Testis (tissue), 3 donors: ENCODE results near the gene PCGF5. TPM values are rescaled to one million over a fixed set of nuclear protein-coding genes. Genes with fewer than 3 reads are reported as not detected.
"Not testable (repeated sequence)": the region's sequence is repeated elsewhere in the genome, so short reads cannot be mapped to it uniquely, and the experiment has no call there.

ENCODE experiments used
- DNase-seq: peaks from one replicate; pipeline ENCODE4 v3.0.0-alpha.2; 2019
- H3K27ac ChIP-seq, 2 donors: fragments of 200-600 bp; sonication (generic); one replicate each; pipeline ENCODE4 v1.5.1; 2019
- H3K27me3 ChIP-seq: fragments of 200-600 bp; sonication (generic); one replicate; pipeline ENCODE4 v1.5.1; 2019
- H3K36me3 ChIP-seq: fragments of 200-600 bp; sonication (generic); one replicate; pipeline ENCODE4 v1.5.1; 2017; ENCODE audit warnings: low read depth; ENCODE audit errors: missing control alignments
- H3K4me1 ChIP-seq: fragments of 200-600 bp; sonication (generic); one replicate; pipeline ENCODE4 v1.5.1; 2019
- H3K4me3 ChIP-seq, 2 donors: fragments of 200-600 bp; sonication (generic); one replicate each; pipeline ENCODE4 v1.5.1; 2017 to 2019
- H3K9me3 ChIP-seq: fragments of 200-600 bp; sonication (generic); one replicate; pipeline ENCODE4 v1.5.1; 2017
- POLR2A ChIP-seq: fragments of 450-650 bp; IDR thresholded peaks from one replicate; pipeline ENCODE4 v1.6.1; 2017; ENCODE audit warnings: antibody characterized with exemption, mild to moderate bottlenecking, moderate library complexity
- whole genome bisulfite sequencing, 2 donors: methylation state at CpG; one replicate each; pipeline ENCODE4 v1.1.5; 2018; 5-methylcytosine and 5-hydroxymethylcytosine counted together
- intact Hi-C: fragments of 100-400 bp; cut with DNase I; formaldehyde crosslinking; loops from one replicate; pipeline ENCODE4 v1.15.1; 2023; ENCODE audit warnings: low total_unique reads
- polyA plus RNA-seq: library from polyadenylated mRNA; stranded (reverse); fragments of 350-450 nt; fragmentation: Illumina TruSeq; extraction: RNeasy Lipid Tissue Mini Kit (QIAGEN cat#74804); gene quantifications from one replicate; pipeline ENCODE4 v1.2.3, GENCODE V29; 2014; ENCODE audit warnings: low read depth, low replicate concordance; ENCODE audit not compliant: insufficient read depth
- total RNA-seq, 2 donors: library from RNA; depleted of rRNA; stranded (reverse); fragments of >200 nt; gene quantifications; one replicate each; pipeline ENCODE4 v1.2.3, GENCODE V29; 2016
- TF ChIP-seq, protein P1 (sequence below), 3 experiments: fragments of 450-650 bp in 2 of 3; fragments of 200-600 bp in 1 of 3; sonication (generic) in 1 of 3; IDR thresholded peaks; one replicate each; pipeline ENCODE4 v1.5.1; 2016 to 2019; ENCODE audit warnings: antibody characterized with exemption in 3 of 3, mild to moderate bottlenecking in 2 of 3, moderate library complexity in 1 of 3

Gene PCGF5
- total and polyA plus RNA-seq, 3 donors from 2014 or later = 36.8 to 68.9 (median 50.2) TPM

GRCh38 chr10:91187156-91187555, 33.3 kb upstream of the PCGF5 start:
- Histone ChIP-seq H3K27me3 (no peaks in the 10 kb centered on the region), H3K36me3 (no peaks in the 10 kb centered on the region), H3K27ac (no peak overlapping the region), H3K9me3 (no peaks in the 10 kb centered on the region), H3K4me3 (no peak overlapping the region), H3K4me1 (no peaks in the 10 kb centered on the region)
- no peak for DNase-seq
- intact Hi-C loops = no loop called here
- 92 to 94% methylated on average over 4 of the region's 4 CpGs for WGBS, 2 donors
- TF ChIP-seq, protein P1, sequence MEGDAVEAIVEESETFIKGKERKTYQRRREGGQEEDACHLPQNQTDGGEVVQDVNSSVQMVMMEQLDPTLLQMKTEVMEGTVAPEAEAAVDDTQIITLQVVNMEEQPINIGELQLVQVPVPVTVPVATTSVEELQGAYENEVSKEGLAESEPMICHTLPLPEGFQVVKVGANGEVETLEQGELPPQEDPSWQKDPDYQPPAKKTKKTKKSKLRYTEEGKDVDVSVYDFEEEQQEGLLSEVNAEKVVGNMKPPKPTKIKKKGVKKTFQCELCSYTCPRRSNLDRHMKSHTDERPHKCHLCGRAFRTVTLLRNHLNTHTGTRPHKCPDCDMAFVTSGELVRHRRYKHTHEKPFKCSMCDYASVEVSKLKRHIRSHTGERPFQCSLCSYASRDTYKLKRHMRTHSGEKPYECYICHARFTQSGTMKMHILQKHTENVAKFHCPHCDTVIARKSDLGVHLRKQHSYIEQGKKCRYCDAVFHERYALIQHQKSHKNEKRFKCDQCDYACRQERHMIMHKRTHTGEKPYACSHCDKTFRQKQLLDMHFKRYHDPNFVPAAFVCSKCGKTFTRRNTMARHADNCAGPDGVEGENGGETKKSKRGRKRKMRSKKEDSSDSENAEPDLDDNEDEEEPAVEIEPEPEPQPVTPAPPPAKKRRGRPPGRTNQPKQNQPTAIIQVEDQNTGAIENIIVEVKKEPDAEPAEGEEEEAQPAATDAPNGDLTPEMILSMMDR (IDR thresholded peaks at IDR 0.05) = no peak
- no peak for TF ChIP-seq POLR2A

GRCh38 chr10:91188010-91188409, 32.5 kb upstream of the PCGF5 start:
- H3K9me3 ChIP-seq, H3K27me3 ChIP-seq, H3K4me1 ChIP-seq, DNase-seq, H3K27ac ChIP-seq, intact Hi-C loops, H3K36me3 ChIP-seq, H3K4me3 ChIP-seq: not testable (repeated sequence)
- WGBS, 2 donors = 86 to 89% methylated on average over 11 of the region's 11 CpGs

DNA sequence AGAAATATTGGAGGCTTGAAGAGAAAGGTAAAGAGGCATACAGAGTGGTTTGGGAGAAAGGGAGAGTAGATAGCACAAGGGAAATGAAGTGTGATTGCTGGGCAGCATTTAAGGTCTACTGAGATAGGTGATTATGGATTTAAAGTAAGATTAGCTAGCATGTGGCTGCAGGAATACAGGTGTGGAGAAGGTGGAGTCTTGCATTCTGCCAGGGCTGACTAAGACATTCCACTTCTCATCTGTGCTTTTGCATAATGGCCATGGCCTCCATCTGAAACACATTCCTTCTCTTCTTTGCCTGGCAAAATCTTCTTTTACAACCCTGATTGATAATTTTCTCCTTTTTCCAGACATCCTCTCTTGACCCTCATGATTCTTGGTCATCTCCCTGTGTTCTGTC, 31.6 kb upstream of the PCGF5 start:
- Histone ChIP-seq H3K9me3 (no peaks in the 10 kb centered on the region), H3K27me3 (no peaks in the 10 kb centered on the region), H3K27ac (no peak overlapping the region), H3K4me3 (no peak overlapping the region), H3K36me3 (no peaks in the 10 kb centered on the region), H3K4me1 (no peaks in the 10 kb centered on the region)
- no peak for DNase-seq
- TF ChIP-seq, protein P1 (IDR thresholded peaks at IDR 0.05) = no peak
- no peak for TF ChIP-seq POLR2A
- intact Hi-C loops = no loop called here

DNA sequence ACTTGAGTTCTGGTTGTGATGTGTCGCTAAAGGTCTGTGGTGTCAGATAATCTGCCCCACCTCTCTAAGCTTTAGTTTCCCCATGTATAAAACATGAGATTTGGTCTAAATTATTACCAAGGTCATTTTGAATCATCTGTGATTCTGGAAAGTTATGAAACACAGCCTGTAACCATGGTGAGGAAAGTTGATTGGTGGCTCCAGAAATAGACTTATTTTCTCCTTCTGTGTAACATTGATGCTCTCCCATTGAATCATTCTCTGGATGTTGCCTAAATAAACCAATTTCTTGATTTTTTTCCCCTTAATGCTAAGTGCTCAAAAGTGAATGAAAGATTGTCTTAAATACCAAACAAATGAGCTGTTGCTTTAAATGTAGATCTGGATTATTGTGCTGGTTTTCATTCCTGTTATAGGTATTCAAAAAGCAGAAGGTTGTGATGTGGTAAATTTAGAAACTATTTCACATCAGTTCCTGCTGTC, 30.0 kb upstream of the PCGF5 start:
- 93 to 95% methylated on average over 1 of the region's 1 CpG for WGBS, 2 donors
- Histone ChIP-seq H3K4me3 (no peak overlapping the region), H3K27ac (no peak overlapping the region), H3K36me3 (no peaks in the 10 kb centered on the region), H3K9me3 (no peaks in the 10 kb centered on the region), H3K27me3 (no peaks in the 10 kb centered on the region), H3K4me1 (no peaks in the 10 kb centered on the region)
- DNase-seq = no peak
- TF ChIP-seq POLR2A = no peak
- TF ChIP-seq, protein P1 (IDR thresholded peaks at IDR 0.05) = no peak
- intact Hi-C loops = no loop called here

DNA sequence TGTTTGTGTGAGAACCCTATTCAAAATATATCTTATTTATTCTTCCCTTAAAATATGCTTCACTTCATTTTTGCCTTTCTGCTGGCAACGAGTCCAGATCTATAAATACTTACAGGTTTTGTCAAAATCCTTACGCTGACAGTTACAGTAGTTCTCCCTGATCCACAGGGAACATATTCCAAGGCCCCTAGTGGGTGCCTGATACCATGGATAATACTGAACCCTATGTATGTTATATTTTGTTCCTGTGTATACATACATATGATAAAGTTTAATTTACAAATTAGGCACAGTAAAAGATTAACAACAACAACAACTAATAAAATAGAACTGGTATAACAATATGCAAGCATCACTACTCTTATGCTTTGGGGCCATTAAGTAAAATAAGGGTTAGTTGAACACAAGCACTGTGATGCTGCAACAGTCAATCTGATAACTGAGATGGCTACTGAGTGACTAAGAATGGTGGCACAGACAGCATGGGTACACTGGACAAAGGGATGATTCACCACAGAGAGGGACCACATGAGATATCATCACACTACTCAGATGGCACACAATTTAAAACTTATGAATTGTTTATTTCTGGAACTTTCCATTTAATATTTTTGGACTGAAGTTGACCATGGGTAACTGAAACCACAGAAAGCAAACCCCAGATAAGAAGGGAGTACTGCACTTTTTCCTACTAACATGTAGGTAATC, 29.4 kb upstream of the PCGF5 start:
- no peaks in the 10 kb centered on the region for H3K27me3 ChIP-seq
- no peak for TF ChIP-seq POLR2A
- TF ChIP-seq, protein P1 (IDR thresholded peaks at IDR 0.05) = no peak
- intact Hi-C loops = no loop called here
- H3K4me1 ChIP-seq = no peaks in the 10 kb centered on the region
- no peaks in the 10 kb centered on the region for H3K9me3 ChIP-seq
- H3K4me3 ChIP-seq = no peak overlapping the region
- 72 to 79% methylated on average over 2 of the region's 2 CpGs for WGBS, 2 donors
- no peak overlapping the region for H3K27ac ChIP-seq
- H3K36me3 ChIP-seq = no peaks in the 10 kb centered on the region
- no peak for DNase-seq
